ENCODE measurements around the gene FOXK2.
A peak's percentile ranks its signal among the peaks of the same experiment; 100 is the strongest.

Gene FOXK2

DNA sequence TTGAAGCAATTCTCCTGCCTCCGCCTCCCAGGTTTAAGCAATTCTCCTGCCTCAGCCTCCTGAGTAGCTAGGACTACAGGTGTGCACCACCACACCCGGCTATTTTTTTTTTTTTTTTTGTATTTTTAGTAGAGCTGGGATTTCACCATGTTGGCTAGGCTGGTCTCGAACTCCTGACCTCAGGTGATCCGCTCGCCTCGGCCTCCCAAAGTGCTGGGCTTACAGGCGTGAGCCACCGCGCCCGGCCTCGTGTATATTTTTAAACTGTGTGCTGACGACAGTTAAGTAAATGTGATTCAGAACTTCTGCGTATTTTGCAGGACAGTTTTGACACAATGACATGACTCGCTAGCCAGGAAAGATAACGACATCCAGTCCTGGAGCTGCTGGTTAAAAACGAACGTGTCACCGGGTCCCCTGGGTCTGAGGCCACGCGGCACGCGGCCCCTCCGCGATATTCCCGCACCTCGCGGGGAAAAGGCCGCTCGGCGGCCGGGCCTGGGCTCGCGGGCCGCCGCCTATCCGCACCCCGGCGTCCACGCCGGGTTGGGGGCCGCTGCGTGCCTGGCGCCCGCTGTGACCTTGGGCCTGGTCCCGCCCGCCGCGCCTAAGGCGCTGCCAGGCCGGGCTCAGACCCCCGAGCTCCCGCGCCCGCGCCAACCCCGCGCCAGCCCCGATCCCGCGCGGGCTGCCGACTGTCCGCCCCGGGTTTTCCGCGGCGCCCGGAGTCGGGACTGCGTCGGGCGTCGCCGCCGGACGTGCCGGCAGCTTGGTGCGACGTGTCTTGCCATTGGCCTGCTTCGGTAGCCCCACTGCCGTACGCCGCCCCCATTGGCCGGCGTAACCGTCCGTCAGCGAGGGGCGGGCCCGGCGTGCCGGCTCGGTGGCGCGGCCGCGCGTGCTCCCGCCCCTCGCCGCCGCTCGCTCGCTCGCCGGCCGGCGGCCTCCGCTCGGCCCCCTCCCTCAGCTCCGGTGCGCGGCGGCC, at the start of gene FOXK2:
Gene FOXK2 (plus strand): TSS at position 907 of the 985 bp plus-strand sequence. CDS start 157 bp downstream, outside the sequence.
- DNase-seq (peak; percentile 97), ATAC-seq (peak; percentile 99)

- ATAC-seq (no peak), DNase-seq (no peak)
These were observed 49.5 kb upstream of the FOXK2 start for GRCh38 chr17:82470065-82470464.

DNA sequence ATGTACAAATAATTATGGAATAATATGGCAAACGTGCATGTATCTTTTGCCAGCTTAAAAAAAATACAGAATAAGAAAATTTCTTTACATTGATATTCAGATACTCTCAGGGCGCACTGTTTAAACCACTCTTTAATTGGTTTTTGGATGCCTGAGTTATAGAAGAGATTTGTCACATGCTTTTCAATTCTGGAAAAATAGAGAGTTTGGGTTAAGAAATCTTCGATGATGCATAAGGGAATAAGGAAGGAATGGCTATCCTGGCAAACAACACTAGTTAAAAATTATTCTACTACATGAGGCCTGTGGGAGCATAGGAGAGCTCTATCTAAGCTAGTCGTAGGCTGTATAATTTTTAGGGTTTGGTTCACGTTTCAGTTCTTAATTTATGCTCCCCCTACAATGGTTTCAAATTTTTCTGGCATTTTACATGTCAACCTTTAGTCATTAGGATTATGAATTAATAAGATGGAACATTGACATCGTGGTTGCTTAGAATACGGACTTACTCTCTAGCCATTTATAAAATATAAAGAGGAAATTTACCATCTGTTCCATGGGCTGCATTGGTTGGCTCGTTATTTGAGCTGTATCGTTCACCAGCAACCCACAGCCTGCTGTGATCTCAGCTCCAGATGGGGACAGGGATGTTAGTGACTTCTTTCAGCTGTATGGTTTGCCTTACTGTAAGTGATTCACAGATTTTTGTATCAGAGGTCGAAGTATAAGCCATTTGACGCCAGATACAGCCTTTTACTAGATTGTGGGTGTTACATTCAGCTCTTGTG, 45.1 kb upstream of the FOXK2 start:
- DNase-seq (no peak), ATAC-seq (no peak)

DNA sequence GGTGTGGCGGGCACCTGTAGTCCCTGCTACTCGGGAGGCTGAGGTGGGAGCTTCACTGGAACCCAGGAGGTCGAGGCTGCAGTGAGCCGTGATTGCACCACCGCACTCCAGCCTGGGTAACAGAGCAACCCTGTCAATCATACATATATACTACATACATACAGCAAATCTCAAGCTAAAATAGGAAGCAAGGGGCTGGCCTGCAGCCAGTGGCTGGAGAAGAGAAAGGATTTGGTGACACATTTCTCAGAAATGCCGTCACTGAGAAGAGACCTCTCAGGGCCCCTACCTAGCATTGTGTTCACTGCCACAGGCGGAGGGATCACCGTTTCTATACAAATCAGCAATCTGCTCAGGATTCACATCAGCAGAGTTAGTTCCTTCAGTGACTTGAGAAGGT, 44.1 kb upstream of the FOXK2 start:
- DNase-seq, result no peak
- ATAC-seq, result no peak

GRCh38 chr17:82477934-82478333, 41.6 kb upstream of the FOXK2 start:
- DNase-seq (no peak), ATAC-seq (no peak)

GRCh38 chr17:82479602-82480001, 39.9 kb upstream of the FOXK2 start:
- ATAC-seq, result no peak
- DNase-seq, result no peak

GRCh38 chr17:82480318-82480717, 39.2 kb upstream of the FOXK2 start:
- no peak for DNase-seq
- ATAC-seq, result no peak

- ATAC-seq, result no peak
- DNase-seq, result no peak
These were observed 36.3 kb upstream of the FOXK2 start for GRCh38 chr17:82483204-82483660.

DNA sequence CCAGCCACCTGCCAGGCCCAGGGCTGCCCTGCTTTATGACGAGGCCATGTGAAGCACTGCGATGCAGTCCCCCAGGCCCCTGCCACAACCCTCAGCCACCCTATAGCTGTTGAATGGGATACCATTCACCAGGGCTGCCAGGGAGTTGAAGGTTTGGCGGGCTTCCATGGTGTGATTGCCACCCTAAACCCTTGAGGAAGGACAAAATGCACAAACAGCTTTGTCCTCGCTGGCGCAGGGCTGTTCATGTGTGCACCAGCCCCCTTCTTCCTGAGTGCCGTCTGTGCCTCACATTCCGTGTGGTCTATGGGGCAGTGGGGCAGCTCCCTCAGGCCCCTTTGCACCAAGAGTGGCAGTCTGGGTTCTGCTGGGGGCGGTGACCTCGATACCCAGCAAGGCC, 35.7 kb upstream of the FOXK2 start:
- DNase-seq (no peak), ATAC-seq (no peak)

DNA sequence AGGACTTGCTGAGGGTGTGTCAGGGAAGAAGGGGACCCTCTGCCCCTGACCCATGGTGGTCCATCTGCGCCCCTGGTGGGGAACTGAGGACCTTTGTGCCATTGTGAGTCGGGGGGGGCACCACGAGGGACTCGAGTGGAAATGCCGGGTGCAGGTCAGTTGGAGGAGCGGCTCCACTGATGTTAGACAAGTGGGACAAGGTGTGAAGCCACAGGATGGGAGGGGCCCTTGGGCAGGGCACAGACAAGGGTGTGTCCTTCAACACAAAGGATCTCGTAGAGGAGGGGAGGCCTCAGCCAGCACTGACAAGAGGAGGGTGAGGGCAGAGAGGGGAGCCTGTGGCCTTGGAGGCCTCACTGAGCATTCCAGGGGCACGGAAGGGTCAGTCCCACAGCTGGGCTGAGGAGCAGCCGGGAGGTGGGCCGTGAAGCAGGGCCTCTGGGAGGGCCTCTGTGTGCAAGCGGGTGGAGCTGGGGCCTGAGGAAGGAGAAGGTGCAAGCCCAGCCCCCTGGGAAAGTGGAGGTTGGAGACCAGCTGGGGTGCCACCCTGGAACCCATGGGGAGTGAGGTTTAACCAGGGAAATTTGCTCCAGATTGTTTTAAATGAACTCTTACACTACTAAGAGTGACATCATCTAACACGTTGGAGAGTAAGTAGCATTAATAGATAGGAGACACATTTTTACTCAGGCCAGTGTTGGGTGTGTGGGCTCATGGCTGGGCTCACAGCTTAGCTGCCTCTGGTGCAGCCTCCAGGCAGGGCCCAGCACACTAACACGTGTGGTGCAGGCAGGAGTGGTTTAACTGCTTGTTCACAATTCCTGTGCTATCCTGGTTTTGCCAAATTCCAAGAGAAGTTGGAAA, 33.1 kb upstream of the FOXK2 start:
- ATAC-seq (no peak), DNase-seq (no peak)

DNA sequence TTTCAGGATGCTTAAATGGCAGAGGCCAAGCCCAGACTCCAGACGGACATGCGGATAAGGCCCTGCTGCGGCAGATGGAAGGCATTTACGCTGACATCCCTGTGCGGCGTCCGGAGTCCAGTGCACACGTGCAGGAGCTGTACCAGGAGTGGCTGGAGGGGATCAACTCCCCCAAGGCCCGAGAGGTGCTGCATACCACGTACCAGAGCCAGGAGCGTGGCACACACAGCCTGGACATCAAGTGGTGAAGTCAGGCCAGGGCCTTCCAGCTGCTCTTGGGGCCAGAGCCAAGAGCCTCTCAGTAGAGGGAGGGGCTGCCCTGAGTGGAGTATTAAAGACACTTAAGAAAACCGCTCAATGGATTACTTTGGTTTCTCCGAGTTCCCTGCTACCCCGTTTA, 31.6 kb upstream of the FOXK2 start:
- DNase-seq (no peak), ATAC-seq (no peak)

DNA sequence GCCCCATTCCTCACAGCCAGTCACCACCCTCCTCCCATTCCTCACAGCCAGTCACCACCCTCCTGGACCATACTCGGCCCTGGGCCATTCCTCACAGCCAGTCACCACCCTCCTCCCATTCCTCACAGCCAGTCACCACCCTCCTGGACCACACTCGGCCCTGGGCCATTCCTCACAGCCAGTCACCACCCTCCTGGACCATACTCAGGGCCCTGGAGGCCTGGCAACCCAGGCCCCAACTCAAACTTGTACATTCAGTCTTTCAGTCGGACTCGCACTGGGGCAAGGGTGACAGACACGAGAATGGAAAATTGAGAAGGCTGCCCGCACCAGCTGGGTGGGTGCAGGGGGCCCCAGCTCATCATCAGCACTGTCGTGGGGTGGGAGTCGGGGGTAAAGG, 30.4 kb upstream of the FOXK2 start:
- ATAC-seq, result no peak
- no peak for DNase-seq

- ATAC-seq, result no peak
- DNase-seq, result no peak
These were observed 29.6 kb upstream of the FOXK2 start for GRCh38 chr17:82489851-82490511.

GRCh38 chr17:82490512-82491195, 28.9 kb upstream of the FOXK2 start:
- ATAC-seq (no peak), DNase-seq (no peak)

DNA sequence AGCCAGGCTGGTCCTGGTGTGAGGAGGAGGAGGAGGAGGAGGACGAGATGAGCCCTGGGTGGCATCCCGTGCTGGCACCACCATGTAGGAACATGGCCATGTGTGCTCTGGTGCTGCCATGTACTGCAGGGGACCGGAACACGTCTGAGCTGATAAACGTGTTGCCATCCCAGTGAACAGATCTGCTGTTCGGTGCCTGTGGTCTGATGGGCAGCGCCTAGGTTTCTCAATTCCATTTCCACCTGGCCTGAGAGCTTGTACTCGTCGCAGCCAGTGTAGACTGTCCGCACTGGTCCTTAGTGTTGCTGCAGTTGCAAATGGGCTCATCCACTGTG, 28.4 kb upstream of the FOXK2 start:
- DNase-seq (no peak), ATAC-seq (no peak)

DNA sequence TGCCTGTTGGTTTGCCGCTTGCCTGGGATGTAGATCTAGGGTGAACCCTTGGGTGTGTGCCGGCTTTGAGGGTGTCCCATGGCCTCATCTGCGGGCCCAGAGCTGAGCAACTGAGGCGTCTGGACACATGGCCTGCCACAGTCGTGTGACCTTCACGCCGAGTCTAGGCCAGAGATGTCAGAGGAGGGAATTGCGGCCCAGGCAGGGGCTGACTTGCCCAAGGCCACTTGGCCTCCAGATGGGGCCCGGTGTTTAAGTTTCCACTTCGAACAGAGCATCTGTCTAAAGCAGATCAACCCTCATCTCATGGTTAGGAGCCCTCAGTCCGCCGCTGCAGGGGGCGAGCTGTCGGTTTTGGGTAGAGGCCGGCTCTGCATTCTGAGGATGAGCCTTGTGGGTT, 28.0 kb upstream of the FOXK2 start:
- no peak for ATAC-seq
- DNase-seq, result no peak

- DNase-seq (no peak), ATAC-seq (no peak)
These were observed 26.8 kb upstream of the FOXK2 start for GRCh38 chr17:82492643-82493225.

DNA sequence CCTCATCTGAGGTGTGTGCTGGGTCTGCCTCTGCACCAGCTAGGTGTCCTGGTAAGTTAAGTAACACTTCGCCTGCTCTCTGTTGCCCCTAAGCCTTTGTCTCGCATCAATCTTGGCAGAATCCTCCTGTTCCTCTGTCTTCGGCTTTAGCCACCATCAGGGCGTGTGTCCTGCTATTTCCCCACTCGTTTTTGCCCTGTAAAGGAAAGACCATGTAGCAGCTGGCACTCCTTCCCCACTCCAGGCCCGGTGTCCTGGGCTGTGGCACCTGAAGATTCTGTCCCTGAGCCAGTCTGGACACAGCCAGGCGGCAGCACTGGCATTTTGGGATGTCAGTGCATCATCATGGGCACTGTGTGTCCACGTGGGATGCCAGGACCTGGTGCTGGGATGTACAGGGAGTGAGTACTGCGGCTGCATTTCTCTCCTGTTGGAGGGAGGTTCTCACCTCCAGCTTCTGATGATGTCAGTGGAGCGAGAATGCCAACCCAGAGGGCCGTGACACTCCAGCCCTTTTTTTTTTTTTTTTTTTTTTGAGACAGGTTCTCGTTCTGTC, 26.2 kb upstream of the FOXK2 start:
- DNase-seq (no peak), ATAC-seq (no peak)

- DNase-seq, result peak; percentile 85
- ATAC-seq, result peak; percentile 92
These were observed 25.1 kb upstream of the FOXK2 start for GRCh38 chr17:82494236-82495055.

Data from stimulated activated naive CD8-positive, alpha-beta T cell treated with anti-CD3 and anti-CD28 coated beads, Interleukin-15, Interleukin-2, amounts not matched to agents 100 U/mL and 50 U/mL, for 24 hours (primary cell).